ENCODE measurements around the gene TMEM235.

DNA sequence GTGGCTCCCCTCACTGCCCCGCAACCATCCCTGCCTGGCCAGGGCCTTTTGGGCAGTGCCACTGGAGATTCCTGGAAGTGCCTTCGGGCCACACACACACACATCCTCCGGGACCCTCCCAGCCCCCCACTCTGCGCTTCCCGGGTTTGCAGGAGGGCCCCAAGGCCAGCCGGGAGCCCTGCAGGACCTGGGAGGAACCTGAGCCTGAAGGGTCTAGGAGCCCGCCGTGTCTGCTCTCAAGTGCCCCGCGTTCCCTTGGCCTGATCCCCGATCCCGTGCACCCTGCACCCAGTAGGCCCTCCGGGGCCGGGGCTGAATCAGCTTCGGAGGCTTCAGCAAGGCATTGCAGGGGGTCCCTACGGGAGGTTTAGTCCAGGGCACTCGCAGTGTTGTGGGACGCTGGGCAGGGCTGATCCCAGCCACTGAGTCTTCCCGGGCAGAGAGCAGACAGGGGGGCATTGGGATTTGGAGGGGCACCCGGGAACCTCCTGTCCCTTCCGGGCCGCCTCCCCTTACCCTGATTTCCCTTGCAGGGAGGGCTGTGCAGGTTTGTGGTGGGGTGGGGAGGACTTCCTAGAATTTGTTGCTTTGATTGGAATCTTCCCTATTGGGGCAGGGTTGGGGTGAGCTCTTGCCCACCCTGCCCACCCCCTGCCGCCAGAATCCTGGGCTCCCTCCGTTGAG is 36.9 kb downstream of the TMEM235 start:
- TF ChIP-seq, protein P1, sequence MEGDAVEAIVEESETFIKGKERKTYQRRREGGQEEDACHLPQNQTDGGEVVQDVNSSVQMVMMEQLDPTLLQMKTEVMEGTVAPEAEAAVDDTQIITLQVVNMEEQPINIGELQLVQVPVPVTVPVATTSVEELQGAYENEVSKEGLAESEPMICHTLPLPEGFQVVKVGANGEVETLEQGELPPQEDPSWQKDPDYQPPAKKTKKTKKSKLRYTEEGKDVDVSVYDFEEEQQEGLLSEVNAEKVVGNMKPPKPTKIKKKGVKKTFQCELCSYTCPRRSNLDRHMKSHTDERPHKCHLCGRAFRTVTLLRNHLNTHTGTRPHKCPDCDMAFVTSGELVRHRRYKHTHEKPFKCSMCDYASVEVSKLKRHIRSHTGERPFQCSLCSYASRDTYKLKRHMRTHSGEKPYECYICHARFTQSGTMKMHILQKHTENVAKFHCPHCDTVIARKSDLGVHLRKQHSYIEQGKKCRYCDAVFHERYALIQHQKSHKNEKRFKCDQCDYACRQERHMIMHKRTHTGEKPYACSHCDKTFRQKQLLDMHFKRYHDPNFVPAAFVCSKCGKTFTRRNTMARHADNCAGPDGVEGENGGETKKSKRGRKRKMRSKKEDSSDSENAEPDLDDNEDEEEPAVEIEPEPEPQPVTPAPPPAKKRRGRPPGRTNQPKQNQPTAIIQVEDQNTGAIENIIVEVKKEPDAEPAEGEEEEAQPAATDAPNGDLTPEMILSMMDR (IDR thresholded peaks at IDR 0.05), result no peak
- TF ChIP-seq POLR2A (IDR thresholded peaks at IDR 0.05), result no peak
